ENCODE data around the gene MFSD1. TPM values are rescaled to one million over a fixed set of nuclear protein-coding genes. Genes with fewer than 3 reads are reported as not detected.

Gene MFSD1
- total RNA-seq, 1 donor from 2014 or later, result 35.9 TPM

DNA sequence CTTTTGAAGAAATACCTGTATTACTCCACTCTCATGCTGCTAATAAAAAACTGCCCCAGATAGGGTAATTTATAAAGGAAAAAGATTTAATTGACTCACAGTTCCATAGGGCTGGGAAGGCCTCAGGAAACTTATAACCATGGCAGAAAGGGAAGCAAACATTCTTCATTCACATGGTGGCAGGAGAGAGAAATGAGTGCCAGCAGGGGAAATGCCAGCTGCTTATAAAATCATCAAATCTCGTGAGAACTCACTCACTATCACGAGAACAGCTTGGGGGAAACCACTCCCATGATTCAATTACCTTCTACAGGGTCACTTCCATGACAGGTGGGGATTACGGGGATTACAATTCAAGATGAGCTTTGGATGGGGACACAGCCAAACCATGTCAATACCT lies 18.7 kb downstream of the MFSD1 start:
- Histone ChIP-seq H3K36me3 (peaks cover 37 to 79% of the 10 kb centered on the region in 2 donors), H3K9me3 (no peaks in the 10 kb centered on the region), H3K4me1 (no peaks in the 10 kb centered on the region), H3K27me3 (no peaks in the 10 kb centered on the region), H3K27ac (no peak overlapping the region), H3K4me3 (no peak overlapping the region)
- DNase-seq (ENCODE audit: low spot score in 2 of 2), result no peak
- intact Hi-C loops (cut with DNase I), result no loop called here
- TF ChIP-seq, protein P1, sequence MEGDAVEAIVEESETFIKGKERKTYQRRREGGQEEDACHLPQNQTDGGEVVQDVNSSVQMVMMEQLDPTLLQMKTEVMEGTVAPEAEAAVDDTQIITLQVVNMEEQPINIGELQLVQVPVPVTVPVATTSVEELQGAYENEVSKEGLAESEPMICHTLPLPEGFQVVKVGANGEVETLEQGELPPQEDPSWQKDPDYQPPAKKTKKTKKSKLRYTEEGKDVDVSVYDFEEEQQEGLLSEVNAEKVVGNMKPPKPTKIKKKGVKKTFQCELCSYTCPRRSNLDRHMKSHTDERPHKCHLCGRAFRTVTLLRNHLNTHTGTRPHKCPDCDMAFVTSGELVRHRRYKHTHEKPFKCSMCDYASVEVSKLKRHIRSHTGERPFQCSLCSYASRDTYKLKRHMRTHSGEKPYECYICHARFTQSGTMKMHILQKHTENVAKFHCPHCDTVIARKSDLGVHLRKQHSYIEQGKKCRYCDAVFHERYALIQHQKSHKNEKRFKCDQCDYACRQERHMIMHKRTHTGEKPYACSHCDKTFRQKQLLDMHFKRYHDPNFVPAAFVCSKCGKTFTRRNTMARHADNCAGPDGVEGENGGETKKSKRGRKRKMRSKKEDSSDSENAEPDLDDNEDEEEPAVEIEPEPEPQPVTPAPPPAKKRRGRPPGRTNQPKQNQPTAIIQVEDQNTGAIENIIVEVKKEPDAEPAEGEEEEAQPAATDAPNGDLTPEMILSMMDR (IDR thresholded peaks at IDR 0.05), result no peak

DNA sequence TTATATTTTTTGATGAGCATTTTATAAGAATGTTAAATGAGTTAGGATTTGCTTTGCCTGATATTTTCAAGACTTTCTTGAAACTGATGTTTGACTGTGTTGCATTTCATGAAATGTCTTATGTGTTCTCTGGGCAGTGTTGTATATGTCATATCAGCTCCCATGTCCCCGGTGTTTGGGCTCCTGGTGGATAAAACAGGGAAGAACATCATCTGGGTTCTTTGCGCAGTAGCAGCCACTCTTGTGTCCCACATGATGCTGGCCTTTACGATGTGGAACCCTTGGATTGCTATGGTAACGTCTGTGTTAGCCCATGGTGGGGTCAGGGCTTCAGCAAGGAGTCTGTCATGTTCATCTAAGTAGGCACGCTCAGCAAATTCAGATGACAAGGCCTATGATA lies 20.0 kb downstream of the MFSD1 start:
- H3K9me3 ChIP-seq, result no peaks in the 10 kb centered on the region
- peaks cover 37 to 83% of the 10 kb centered on the region in 2 donors for H3K36me3 ChIP-seq
- no peaks in the 10 kb centered on the region for H3K4me1 ChIP-seq
- H3K27ac ChIP-seq, result no peak overlapping the region
- no peak for DNase-seq (ENCODE audit: low spot score in 2 of 2)
- no peak overlapping the region for H3K4me3 ChIP-seq
- intact Hi-C loops (cut with DNase I), result no loop called here
- TF ChIP-seq, protein P1 (IDR thresholded peaks at IDR 0.05), result no peak
- no peaks in the 10 kb centered on the region for H3K27me3 ChIP-seq

DNA sequence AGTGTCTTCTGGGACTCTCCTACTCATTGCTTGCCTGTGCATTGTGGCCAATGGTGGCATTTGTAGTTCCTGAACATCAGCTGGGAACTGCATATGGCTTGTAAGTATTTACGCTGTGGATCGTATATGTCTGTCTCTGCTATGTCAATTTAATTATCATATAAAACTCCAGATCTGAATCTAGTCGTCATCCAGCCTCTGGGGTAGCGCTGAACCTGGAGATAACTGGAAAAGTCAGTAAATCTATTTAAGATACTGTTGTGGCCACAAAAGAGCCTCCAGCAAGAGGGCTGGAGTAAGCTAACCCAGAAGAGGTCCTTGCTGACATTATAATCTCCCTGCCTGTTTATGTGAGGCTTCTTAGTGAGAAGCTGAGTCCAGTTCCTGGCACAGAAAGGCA lies 21.6 kb downstream of the MFSD1 start:
- H3K36me3 ChIP-seq, result peaks cover 32 to 74% of the 10 kb centered on the region in 2 donors

DNA sequence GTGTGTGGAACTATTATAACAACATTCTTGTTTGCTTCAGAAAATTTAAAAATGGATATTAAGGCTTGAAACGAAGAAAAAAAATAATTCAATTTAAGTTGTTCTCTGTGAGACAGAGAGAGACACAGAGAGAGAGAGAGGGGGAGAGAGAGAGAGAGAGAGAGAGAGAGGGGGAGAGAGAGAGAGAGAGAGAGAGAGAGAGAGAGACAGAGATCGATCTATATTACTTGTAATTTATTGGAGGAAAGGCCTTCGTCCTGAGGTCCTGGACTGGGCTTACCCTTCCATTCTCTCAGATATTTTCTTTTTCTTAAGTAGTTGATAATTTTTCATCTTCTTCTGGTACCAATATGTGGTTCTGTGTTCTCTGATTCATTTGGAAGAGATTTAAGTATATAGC lies 25.9 kb downstream of the MFSD1 start:
- peaks cover 23 to 54% of the 10 kb centered on the region in 2 donors for H3K36me3 ChIP-seq
- DNase-seq (ENCODE audit: low spot score in 2 of 2), result no peak
- no peak overlapping the region for H3K4me3 ChIP-seq
- no peaks in the 10 kb centered on the region for H3K9me3 ChIP-seq
- H3K27me3 ChIP-seq, result no peaks in the 10 kb centered on the region
- H3K4me1 ChIP-seq, result no peaks in the 10 kb centered on the region
- TF ChIP-seq, protein P1 (IDR thresholded peaks at IDR 0.05), result no peak
- intact Hi-C loops (cut with DNase I), result no loop called here
- no peak overlapping the region for H3K27ac ChIP-seq

More for the DNA sequence above, 21.6 kb downstream of the MFSD1 start:
- TF ChIP-seq, protein P1 (IDR thresholded peaks at IDR 0.05), result no peak
- Histone ChIP-seq H3K9me3 (no peaks in the 10 kb centered on the region), H3K4me1 (no peaks in the 10 kb centered on the region), H3K27ac (no peak overlapping the region), H3K4me3 (no peak overlapping the region), H3K27me3 (no peaks in the 10 kb centered on the region)
- no peak for DNase-seq (ENCODE audit: low spot score in 2 of 2)
- intact Hi-C loops (cut with DNase I), result no loop called here

DNA sequence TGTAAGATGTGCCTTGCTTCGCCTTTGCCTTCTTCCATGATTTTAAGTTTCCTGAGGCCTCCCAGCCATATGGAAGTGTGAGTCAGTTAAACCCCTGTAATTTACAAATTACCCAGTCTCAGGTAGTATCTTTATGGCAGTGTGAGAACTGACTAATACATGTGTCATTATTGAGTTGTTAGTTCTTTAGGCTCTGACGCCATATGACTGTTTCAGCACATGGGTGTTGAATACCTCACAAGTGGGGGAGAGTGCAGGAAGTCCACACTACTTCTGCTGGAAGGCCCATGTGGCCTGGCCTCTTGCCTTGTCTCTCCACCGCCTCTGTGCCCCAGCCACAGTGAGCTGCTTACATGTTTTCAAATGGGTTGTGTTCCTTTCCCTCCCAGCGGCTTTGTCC lies 28.5 kb downstream of the MFSD1 start:
- Histone ChIP-seq H3K27me3 (no peaks in the 10 kb centered on the region), H3K4me3 (no peak overlapping the region), H3K36me3 (peaks cover 5 to 27% of the 10 kb centered on the region in 2 donors), H3K4me1 (no peaks in the 10 kb centered on the region), H3K9me3 (no peaks in the 10 kb centered on the region), H3K27ac (no peak overlapping the region)
- no peak for DNase-seq (ENCODE audit: low spot score in 2 of 2)
- intact Hi-C loops (cut with DNase I), result no loop called here
- TF ChIP-seq, protein P1 (IDR thresholded peaks at IDR 0.05), result no peak

DNA sequence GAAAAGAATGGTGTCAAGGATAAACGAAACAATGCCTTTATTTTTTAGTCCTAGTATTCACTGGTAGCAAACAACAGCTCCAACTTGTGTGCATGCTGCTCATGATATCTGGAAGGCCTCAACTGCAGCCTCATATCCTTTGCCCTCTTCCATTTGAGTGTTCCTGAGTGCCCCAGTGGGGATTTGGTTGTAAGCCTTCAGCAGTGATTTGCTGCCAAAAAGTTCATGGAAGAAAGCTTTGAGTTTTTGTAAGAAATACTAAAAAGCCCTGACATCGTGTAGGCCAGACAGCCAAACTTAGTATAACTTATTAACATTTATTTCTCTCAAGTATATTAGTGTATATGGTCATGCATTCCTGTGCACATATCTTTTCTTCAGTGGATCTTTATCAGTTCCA lies 30.0 kb downstream of the MFSD1 start:
- DNase-seq (ENCODE audit: low spot score in 2 of 2), result no peak
- Histone ChIP-seq H3K9me3 (no peaks in the 10 kb centered on the region), H3K4me3 (no peak overlapping the region), H3K27me3 (no peaks in the 10 kb centered on the region), H3K27ac (no peak overlapping the region), H3K4me1 (no peaks in the 10 kb centered on the region), H3K36me3 (peaks cover 5 to 22% of the 10 kb centered on the region in 2 donors)
- intact Hi-C loops (cut with DNase I), result no loop called here
- TF ChIP-seq, protein P1 (IDR thresholded peaks at IDR 0.05), result no peak

Measured in ascending aorta (tissue), 2 donors.